HG02763 (cell line): ENCODE measurements around the gene VDAC1.
"Not testable (repeated sequence)": the region's sequence is repeated elsewhere in the genome, so short reads cannot be mapped to it uniquely, and the experiment has no call there.

Source experiments
- ATAC-seq: cut with Tn5 transposase; IDR thresholded peaks from one replicate; pipeline ENCODE4 v1.9.1; 2021; ENCODE audit warnings: mild to moderate bottlenecking, moderate library complexity; ENCODE audit not compliant: unreplicated experiment

Gene VDAC1

DNA sequence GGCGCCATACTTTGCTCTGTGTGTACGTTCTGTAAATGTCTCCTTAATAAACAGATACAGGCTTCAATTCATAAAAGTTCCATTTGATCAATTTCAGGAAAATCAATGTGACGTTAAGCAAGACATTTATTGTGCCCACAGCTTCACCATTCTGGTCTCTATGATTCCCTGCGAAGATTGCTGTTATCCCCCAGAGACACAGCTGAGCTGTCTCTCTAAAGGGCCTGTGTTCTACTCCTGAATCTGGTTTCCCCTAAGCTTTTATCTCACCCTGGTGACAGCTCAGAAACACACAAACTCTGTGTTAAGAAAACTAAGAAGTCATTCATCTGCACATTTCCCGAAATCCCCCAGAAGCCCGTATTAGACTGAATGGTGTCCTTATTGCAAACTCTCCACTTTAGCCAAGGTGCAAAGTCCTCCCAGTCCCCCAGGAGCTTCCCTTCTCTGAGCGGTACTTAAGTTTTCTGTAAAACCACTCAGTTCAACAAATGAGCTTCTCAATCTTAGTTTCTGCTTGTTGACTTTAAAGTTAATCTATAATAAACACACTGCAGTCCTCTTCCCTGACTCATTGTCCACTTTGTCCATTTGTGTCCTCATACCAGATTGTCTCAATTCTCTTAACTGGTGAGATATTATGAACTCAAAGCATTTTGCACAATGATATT, 35.0 kb downstream of the VDAC1 start:
- ATAC-seq, result no peak

DNA sequence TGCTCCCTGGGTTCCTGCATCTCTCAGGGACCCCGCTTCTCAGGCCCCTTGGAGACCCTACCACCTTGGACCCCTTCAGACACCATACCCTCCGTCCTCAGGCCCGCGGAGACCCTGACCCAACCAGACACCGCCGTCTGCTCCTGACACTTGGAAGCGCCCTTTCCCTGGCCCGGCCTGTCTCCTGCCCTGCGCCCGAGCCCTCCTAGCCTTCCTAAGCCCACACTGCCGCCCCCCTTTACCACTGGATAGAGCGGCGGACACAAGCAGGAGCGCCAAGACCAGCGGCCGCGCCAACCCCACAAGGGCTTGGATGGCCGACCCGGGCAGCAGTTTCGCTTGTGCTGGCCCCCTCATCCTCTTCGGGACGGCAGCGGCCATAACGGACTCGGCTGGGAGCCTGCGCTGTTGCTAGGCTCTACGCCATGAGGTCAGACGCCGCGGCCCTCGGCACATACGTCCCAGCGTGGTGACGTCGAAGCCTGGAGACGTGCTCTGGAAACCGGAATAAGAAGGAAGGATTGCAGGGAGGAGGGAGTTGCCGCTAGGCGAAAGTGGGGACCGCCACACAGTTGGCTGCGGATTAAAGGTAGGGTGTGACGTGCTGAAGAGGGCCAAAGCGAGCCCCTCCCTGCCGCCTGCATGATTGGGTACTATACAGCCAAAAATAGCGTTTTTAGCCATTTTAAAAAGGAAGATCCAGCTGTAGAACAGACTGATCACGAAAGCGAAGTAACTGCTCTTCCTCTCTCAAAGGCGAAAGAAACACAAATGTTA, 36.4 kb downstream of the VDAC1 start, which contains the start of gene C5orf15:
C5orf15 (minus strand) TSS at position 422 of the 777 bp plus-strand sequence; CDS start at position 381, 41 bp downstream.
- peak; percentile 97 for ATAC-seq

DNA sequence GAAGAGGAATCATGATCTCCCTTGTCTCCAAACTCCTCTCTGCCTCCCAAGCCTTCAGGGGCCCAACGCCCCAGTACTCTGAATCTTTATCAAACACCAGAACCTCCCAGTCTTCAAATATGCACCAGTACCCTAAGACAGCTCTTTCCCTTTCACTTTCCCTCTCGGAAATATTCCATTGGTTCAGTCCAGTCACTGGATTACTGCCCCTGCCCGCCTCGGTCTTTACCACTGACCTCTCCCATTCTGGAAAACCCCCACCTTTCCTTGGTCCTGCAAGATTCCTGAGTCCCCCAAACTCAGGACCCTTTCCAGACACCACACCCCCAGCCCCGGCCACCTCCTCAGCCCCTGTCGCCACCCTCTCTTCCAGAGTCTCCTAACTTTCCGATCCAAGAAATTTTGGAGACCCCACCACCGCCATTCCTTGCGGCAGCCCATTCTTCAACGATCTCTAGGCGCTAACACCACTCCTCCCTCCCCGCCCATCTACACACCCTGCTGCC, 37.0 kb downstream of the VDAC1 start:
- ATAC-seq, result peak; percentile 2

GRCh38 chr5:133967124-133967523, 37.7 kb downstream of the VDAC1 start:
- no peak for ATAC-seq

DNA sequence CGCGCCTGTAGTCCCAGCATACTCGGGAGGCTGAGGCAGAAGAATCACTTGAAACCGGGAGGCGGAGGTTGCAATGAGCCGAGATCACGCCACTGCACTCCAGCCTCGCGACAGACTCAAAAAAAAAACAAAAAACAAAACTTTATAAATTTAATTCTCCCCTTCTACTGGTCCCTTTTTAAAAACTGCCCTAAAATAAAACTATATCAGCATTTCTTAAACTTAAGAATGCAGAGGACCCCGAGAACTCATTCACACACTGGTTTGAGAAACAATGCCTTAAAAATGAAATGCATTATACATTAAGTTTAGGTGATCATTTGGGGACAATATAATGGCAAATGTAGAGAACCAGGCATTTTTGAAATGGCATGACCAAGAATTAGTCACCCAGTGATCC, 38.7 kb downstream of the VDAC1 start:
- no peak for ATAC-seq

DNA sequence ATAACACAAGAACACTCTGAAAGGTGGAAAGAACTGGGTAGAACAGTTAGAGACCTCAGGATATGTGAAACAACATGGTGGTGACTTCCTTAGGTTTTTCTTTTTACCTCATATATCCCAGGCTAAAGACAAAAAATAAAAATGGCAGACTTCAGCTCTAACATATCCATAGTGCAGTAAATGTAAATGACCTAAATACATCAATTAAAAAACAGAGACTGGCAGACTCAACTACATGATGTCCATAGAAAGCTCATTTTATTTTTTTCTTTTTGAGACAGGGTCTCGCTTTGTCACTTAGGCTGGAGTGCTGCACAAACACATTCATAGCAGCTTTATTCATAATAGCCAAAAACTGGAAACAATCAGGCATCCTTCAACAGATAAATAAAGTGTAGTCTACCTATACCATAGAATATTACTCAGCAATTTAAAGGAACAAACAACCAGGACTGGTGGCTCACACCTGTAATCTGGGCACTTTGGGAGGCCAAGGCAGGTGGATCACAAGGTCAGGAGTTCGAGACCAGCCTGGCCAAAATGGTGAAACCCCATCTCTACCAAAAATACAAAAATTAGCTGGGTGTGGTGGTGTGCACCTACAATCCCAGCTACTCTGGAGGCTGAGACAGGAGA, 41.2 kb downstream of the VDAC1 start:
- ATAC-seq, result no peak

GRCh38 chr5:133962801-133963476, 41.8 kb downstream of the VDAC1 start:
- no peak for ATAC-seq

DNA sequence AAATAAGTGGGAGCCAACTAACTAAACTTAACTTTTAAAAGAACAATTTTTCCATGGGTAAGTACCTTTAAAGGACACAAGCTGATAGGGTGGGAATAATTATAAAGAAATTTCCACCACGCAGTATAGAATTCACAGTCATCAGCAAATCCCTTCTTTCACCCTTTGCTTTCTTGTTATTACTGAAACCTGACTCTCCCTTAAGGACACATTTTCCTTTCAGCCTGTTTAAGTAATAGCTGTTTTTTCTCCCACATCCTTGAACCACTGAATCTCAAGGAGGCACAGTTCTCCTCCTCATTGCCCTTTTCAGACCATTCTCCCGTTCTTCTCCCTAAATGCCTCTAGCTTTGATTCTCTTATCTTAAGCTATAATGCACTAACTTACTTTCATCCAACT, 42.6 kb downstream of the VDAC1 start:
- ATAC-seq, result no peak

GRCh38 chr5:133959643-133960042, 45.1 kb downstream of the VDAC1 start:
- ATAC-seq, result no peak

DNA sequence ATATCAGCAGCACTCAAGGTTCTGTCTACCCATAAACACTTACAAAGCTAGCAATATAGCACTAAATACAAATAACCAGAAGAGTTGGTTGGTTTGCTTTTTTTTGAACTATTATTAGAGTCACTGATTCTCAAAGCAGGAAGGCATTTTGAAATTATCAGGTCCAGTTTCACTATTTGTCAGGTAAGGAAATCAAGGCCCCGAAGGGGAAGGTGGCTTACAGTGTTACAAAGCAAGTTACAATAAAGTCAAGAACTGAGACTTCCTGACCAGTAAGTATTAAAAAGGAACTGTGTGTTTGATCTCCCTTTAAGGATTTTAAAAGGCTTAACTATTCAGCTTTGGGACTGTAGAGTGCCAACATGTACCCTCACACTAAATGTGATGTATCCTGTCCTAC, 47.2 kb downstream of the VDAC1 start:
- ATAC-seq, result no peak

DNA sequence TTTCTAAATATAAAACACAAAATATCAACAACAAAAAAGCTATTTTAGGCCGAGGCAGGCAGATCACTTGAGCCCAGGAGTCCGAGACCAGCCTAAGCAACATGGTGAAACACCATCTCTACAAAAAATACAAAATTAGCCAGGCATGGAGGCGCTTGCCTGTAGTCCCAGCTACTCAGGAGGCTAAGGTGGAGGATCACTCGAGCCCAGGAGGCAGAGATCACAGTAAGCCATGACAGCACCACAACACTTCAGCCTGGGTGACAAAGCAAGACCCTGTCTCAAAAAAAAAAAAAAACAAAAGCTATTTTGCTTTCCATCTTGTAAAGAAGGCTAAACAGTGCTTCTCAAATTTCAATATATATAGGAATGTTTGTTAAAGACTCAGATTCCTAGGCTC, 47.7 kb downstream of the VDAC1 start:
- no peak for ATAC-seq

- ATAC-seq, result not testable (repeated sequence)
These were observed 48.6 kb downstream of the VDAC1 start for GRCh38 chr5:133956196-133956595.

DNA sequence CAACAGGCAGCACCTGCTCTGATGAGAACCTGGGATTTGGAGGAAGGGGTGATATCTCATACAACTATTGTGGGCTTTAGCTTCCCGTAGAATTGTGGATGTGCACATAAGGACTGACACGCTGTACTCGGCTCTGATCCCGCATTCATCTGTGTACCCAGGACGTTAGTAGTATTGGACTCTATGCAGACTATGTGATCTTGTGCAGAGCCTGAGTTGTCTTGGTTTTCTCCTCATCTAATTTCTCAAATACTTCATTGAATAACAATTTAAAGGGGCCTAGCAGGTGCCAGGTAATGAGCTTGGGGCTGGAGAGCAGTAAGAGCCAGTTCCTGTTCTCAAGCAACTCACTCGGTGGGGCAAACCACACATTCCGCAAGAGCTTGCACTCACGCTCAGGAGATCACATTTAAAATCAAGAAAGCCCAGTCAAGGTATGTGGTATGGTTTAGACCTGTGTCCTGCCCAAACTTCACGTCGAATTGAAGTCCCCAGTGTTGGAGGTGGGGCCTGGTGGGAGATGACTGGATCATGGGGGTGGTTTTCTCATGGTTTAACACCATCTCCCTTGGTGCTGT, 51.1 kb downstream of the VDAC1 start:
- no peak for ATAC-seq

DNA sequence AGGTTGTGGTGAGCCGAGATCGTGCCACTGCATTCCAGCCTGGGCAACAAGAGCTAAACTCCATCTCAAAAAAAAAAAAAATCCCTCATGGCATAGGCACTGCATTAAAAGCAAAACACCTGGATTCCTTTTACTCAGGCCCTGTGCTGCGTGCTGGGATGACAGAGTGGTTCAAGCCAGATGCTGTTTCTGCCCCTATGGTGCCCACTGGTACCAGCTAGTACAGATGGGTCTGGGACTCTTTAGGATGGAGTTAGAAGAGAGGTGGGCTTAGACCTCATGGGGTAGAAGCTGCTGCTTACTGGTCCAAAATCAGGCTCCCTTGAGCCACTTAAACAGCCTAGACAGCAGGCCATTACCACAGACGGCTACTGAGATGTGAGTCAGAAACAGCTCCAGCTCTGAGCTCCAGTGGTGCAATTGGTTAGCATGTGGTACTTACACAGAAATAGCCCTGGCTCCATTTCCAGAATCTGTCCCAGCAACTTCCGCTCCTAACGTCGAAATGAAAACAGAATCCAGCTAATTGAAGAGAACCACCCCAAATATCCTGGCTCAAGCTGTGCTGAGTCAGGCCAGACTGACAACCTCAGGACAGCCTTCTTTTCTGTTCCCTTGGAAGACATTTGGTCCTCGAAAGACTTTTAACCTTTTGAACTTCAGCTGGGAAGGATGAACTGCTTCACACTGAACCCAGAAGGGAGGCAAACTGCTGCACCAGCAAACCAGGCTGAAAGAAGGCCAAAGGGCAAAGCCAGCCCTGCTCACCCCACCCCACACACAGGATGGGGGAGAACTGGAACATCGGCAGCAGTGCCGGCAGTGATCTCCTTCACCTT, 51.8 kb downstream of the VDAC1 start:
- no peak for ATAC-seq

DNA sequence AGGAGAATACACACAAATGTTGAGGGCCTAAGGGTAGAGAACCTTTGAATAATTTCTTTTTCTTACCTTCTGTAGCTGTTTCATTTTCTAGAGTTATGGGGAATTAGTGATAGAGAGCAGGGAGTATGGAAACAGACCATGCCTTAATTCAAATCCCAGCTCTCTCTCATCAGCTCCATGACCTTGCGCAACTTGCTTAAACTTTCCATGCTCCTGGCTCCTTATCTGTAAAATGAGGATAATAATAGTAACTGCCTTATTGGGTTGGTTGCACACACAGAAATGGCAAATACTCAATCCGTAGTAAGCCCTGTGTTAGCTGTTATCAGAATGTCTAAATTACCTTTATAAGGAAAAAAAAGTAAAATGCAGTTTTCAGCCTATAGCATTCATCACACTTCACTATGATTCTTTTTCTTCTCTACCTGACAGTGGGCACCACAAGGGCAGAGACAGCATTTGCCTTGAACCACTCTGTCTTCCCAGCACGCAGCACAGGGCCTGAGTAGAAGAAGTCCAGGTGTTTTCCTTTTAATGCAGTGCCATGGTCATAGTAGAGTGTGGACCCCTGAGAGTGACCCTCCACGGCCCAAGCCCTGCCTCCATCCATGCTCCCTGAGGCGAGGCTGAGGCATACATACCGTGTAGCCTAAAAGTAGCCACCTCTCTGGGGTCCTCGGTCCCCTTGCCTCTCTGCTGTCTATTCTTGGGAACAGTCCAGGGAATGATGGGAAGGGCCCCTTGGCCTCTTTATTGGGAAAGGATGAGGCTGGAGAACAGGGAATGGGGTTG, 53.8 kb downstream of the VDAC1 start:
- ATAC-seq, result no peak

DNA sequence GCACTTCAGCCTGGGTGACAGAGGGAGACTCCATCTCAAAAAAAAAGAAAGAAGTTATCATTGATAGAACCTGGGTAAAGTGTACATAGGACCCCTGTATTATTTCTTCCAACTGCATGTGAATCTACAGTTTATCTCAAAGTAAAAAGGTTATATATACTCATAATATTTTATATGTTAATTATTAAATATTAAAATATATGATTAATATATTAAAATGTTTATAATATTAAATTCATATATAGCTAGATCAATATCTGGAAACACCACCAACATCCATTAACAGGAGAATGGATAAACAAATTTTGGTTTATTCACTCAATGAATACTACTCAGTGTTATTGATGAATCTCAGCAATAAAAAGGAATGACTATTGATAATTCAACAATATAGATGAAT, 56.1 kb downstream of the VDAC1 start:
- ATAC-seq, result no peak

- no peak for ATAC-seq
These were observed 57.3 kb downstream of the VDAC1 start for GRCh38 chr5:133947431-133947841.

- no peak for ATAC-seq
These were observed 59.2 kb downstream of the VDAC1 start for GRCh38 chr5:133945568-133945967.
